NCI-H2227 (cell line): ENCODE data around the gene CADPS.

Experiments used
- DNase-seq: peaks from one replicate; lab custom pipeline; 2025; ENCODE audit not compliant: unreplicated experiment; lab: John Stamatoyannopoulos, UW

The CADPS gene

GRCh38 chr3:62365391-62366125 is 509.7 kb downstream of the CADPS start:
- no peak for DNase-seq

GRCh38 chr3:62364191-62364590 is 511.0 kb downstream of the CADPS start:
- DNase-seq = no peak

- no peak for DNase-seq
Measured at GRCh38 chr3:62363275-62363674, 511.9 kb downstream of the CADPS start.

- DNase-seq = no peak
Measured at GRCh38 chr3:62361824-62362223, 513.4 kb downstream of the CADPS start.

- DNase-seq = no peak
Measured at GRCh38 chr3:62361261-62361660, 514.0 kb downstream of the CADPS start.

- DNase-seq = no peak
Measured at GRCh38 chr3:62359531-62359930, 515.7 kb downstream of the CADPS start.

- no peak for DNase-seq
Measured at GRCh38 chr3:62356356-62356755, 518.9 kb downstream of the CADPS start.

- no peak for DNase-seq
Measured at GRCh38 chr3:62355703-62356102, 519.5 kb downstream of the CADPS start.
